Mucosa of stomach (tissue), 1 donor: Measurements from ENCODE around the gene DLX1.

Experiments
- H3K27me3 ChIP-seq: one replicate; pipeline ENCODE4 v1.7.0; 2013; ENCODE audit warnings: mild to moderate bottlenecking, low read length; ENCODE audit not compliant: control insufficient read depth, insufficient read depth
- H3K36me3 ChIP-seq: one replicate; pipeline ENCODE4 v1.7.0; 2013; ENCODE audit warnings: low read length; ENCODE audit not compliant: control insufficient read depth, insufficient read depth
- H3K4me1 ChIP-seq: one replicate; pipeline ENCODE4 v1.7.0; 2013; ENCODE audit warnings: mild to moderate bottlenecking, low read length; ENCODE audit not compliant: control insufficient read depth, insufficient read depth
- H3K4me3 ChIP-seq: one replicate; pipeline ENCODE4 v1.7.0; 2013; ENCODE audit warnings: low read length
- H3K9ac ChIP-seq: one replicate; pipeline ENCODE4 v1.7.0; 2013; ENCODE audit warnings: mild to moderate bottlenecking, low read length, moderate library complexity
- H3K9me3 ChIP-seq: one replicate; pipeline ENCODE4 v1.7.0; 2013; ENCODE audit warnings: mild to moderate bottlenecking, low read length, moderate library complexity; ENCODE audit not compliant: control insufficient read depth
- donor health status: Pancreatic carcinoma.

The DLX1 gene

GRCh38 chr2:172083628-172084394, 1.5 kb upstream of the DLX1 start:
- Histone ChIP-seq H3K4me1 (peaks cover 60% of the 10 kb centered on the region), H3K36me3 (no peaks in the 10 kb centered on the region), H3K27me3 (peaks cover 91% of the 10 kb centered on the region), H3K4me3 (no peak overlapping the region), H3K9ac (no peak overlapping the region), H3K9me3 (no peaks in the 10 kb centered on the region)

GRCh38 chr2:172084395-172084644, 987 bp upstream of the DLX1 start:
- Histone ChIP-seq H3K36me3 (no peaks in the 10 kb centered on the region), H3K9me3 (no peaks in the 10 kb centered on the region), H3K4me1 (peaks cover 60% of the 10 kb centered on the region), H3K9ac (no peak overlapping the region), H3K27me3 (peaks cover 96% of the 10 kb centered on the region), H3K4me3 (no peak overlapping the region)

GRCh38 chr2:172084645-172085459, 455 bp upstream of the DLX1 start:
- Histone ChIP-seq H3K4me1 (peaks cover 60% of the 10 kb centered on the region), H3K27me3 (peaks cover 100% of the 10 kb centered on the region), H3K36me3 (no peaks in the 10 kb centered on the region), H3K9me3 (no peaks in the 10 kb centered on the region), H3K4me3 (peak overlapping the region; percentile 26), H3K9ac (no peak overlapping the region)

- no peaks in the 10 kb centered on the region for H3K9me3 ChIP-seq
- peaks cover 100% of the 10 kb centered on the region for H3K27me3 ChIP-seq
- H3K36me3 ChIP-seq, result no peaks in the 10 kb centered on the region
- no peak overlapping the region for H3K9ac ChIP-seq
- H3K4me3 ChIP-seq, result no peak overlapping the region
- peaks cover 53% of the 10 kb centered on the region for H3K4me1 ChIP-seq
Observed at GRCh38 chr2:172086241-172087206, 1.2 kb downstream of the DLX1 start.

GRCh38 chr2:172087207-172087779, 2.0 kb downstream of the DLX1 start:
- H3K4me3 ChIP-seq, result no peak overlapping the region

GRCh38 chr2:172087780-172088244, 2.5 kb downstream of the DLX1 start:
- Histone ChIP-seq H3K4me3 (no peak overlapping the region), H3K36me3 (no peaks in the 10 kb centered on the region), H3K9ac (no peak overlapping the region), H3K27me3 (peaks cover 100% of the 10 kb centered on the region), H3K4me1 (peaks cover 45% of the 10 kb centered on the region), H3K9me3 (no peaks in the 10 kb centered on the region)

More at GRCh38 chr2:172087207-172087779, 2.0 kb downstream of the DLX1 start:
- Histone ChIP-seq H3K9me3 (no peaks in the 10 kb centered on the region), H3K9ac (no peak overlapping the region), H3K4me1 (peaks cover 50% of the 10 kb centered on the region), H3K27me3 (peaks cover 100% of the 10 kb centered on the region), H3K36me3 (no peaks in the 10 kb centered on the region)

GRCh38 chr2:172088245-172089004, 3.1 kb downstream of the DLX1 start:
- H3K4me1 ChIP-seq, result peaks cover 40% of the 10 kb centered on the region
- no peak overlapping the region for H3K4me3 ChIP-seq
- H3K9ac ChIP-seq, result no peak overlapping the region
- H3K27me3 ChIP-seq, result peaks cover 100% of the 10 kb centered on the region
- H3K9me3 ChIP-seq, result no peaks in the 10 kb centered on the region
- no peaks in the 10 kb centered on the region for H3K36me3 ChIP-seq

GRCh38 chr2:172089005-172089504, 3.7 kb downstream of the DLX1 start:
- H3K9me3 ChIP-seq, result no peaks in the 10 kb centered on the region
- H3K27me3 ChIP-seq, result peaks cover 100% of the 10 kb centered on the region
- no peak overlapping the region for H3K4me3 ChIP-seq
- H3K9ac ChIP-seq, result no peak overlapping the region
- H3K36me3 ChIP-seq, result no peaks in the 10 kb centered on the region
- peaks cover 38% of the 10 kb centered on the region for H3K4me1 ChIP-seq

GRCh38 chr2:172089633-172090032, 4.3 kb downstream of the DLX1 start:
- Histone ChIP-seq H3K4me1 (peaks cover 32% of the 10 kb centered on the region), H3K4me3 (no peak overlapping the region), H3K9me3 (no peaks in the 10 kb centered on the region), H3K9ac (no peak overlapping the region), H3K27me3 (peaks cover 100% of the 10 kb centered on the region), H3K36me3 (no peaks in the 10 kb centered on the region)

GRCh38 chr2:172090044-172090961, 5.0 kb downstream of the DLX1 start:
- no peak overlapping the region for H3K9ac ChIP-seq
- H3K4me1 ChIP-seq, result peaks cover 32% of the 10 kb centered on the region
- H3K4me3 ChIP-seq, result no peak overlapping the region
- no peaks in the 10 kb centered on the region for H3K36me3 ChIP-seq
- no peaks in the 10 kb centered on the region for H3K9me3 ChIP-seq
- peaks cover 100% of the 10 kb centered on the region for H3K27me3 ChIP-seq
